Progenitor cell of endocrine pancreas (in vitro differentiated cells): Measurements from ENCODE around the gene CCDC192. TPM values are rescaled to one million over a fixed set of nuclear protein-coding genes. Genes with fewer than 3 reads are reported as not detected.

Experiments
- DNase-seq: peaks from one replicate; pipeline ENCODE4 v3.0.0; 2021; ENCODE audit warnings: low spot score; ENCODE audit not compliant: unreplicated experiment
- H3K27ac Mint-ChIP-seq: 2 replicates; pipeline ENCODE4 v1.8.0; 2021; ENCODE audit warnings: mild to moderate bottlenecking, moderate library complexity, mixed read lengths
- H3K27me3 Mint-ChIP-seq: 2 replicates; pipeline ENCODE4 v1.8.0; 2021; ENCODE audit warnings: mixed read lengths
- H3K36me3 Mint-ChIP-seq: 2 replicates; pipeline ENCODE4 v1.8.0; 2022; ENCODE audit warnings: mixed read lengths; ENCODE audit not compliant: insufficient read depth
- H3K4me1 Mint-ChIP-seq: 2 replicates; pipeline ENCODE4 v1.8.0; 2021; ENCODE audit warnings: low read depth, mixed read lengths
- H3K4me3 Mint-ChIP-seq: 2 replicates; pipeline ENCODE4 v1.8.0; 2021; ENCODE audit warnings: low read depth, mild to moderate bottlenecking, moderate library complexity, mixed read lengths
- H3K9me3 Mint-ChIP-seq: 2 replicates; pipeline ENCODE4 v1.8.0; 2021; ENCODE audit warnings: low read depth, mixed read lengths
- CTCF ChIP-seq: fragments of 200-600 bp; sonication (generic); IDR thresholded peaks from one replicate; pipeline ENCODE4 v1.5.0; 2021; ENCODE audit warnings: antibody characterized with exemption, mild to moderate bottlenecking; ENCODE audit not compliant: unreplicated experiment
- total RNA-seq: library from RNA; stranded (reverse); gene quantifications from 2 replicates; pipeline ENCODE4 v1.2.1, GENCODE V29; 2021

Gene CCDC192
- total RNA-seq, 1 donor from 2014 or later, result not detected

DNA sequence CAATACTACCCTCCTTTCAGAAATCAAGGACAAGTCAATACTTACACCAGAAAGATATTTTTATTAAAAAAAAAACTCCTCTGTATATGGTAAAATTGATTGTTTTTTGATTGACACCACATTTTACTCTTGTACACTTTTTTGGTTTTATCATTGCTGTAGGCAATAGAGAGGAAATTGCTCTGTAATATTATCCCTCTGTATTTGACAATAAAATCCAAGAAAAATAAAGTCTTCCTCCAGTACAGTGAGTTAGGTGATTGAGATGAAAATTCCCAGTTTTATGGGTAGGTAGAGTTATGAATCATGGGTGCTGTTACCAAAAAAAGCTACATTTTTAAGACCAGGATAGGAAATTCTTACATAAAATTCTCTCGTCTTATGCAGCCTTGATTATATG is 22.6 kb upstream of the CCDC192 start:
- Mint-ChIP-seq H3K4me1 (no peaks in the 10 kb centered on the region), H3K27me3 (no peaks in the 10 kb centered on the region), H3K4me3 (no peak overlapping the region), H3K36me3 (no peaks in the 10 kb centered on the region), H3K27ac (no peak overlapping the region), H3K9me3 (peaks cover 9% of the 10 kb centered on the region)
- TF ChIP-seq CTCF, result no peak
- DNase-seq, result no peak

GRCh38 chr5:127683008-127683407 is 20.2 kb upstream of the CCDC192 start:
- H3K36me3 Mint-ChIP-seq, result no peaks in the 10 kb centered on the region
- H3K9me3 Mint-ChIP-seq, result peaks cover 6% of the 10 kb centered on the region
- H3K27me3 Mint-ChIP-seq, result peaks cover 2% of the 10 kb centered on the region
- no peak for DNase-seq
- no peak overlapping the region for H3K27ac Mint-ChIP-seq
- H3K4me3 Mint-ChIP-seq, result no peak overlapping the region
- no peak for TF ChIP-seq CTCF
- H3K4me1 Mint-ChIP-seq, result no peaks in the 10 kb centered on the region

DNA sequence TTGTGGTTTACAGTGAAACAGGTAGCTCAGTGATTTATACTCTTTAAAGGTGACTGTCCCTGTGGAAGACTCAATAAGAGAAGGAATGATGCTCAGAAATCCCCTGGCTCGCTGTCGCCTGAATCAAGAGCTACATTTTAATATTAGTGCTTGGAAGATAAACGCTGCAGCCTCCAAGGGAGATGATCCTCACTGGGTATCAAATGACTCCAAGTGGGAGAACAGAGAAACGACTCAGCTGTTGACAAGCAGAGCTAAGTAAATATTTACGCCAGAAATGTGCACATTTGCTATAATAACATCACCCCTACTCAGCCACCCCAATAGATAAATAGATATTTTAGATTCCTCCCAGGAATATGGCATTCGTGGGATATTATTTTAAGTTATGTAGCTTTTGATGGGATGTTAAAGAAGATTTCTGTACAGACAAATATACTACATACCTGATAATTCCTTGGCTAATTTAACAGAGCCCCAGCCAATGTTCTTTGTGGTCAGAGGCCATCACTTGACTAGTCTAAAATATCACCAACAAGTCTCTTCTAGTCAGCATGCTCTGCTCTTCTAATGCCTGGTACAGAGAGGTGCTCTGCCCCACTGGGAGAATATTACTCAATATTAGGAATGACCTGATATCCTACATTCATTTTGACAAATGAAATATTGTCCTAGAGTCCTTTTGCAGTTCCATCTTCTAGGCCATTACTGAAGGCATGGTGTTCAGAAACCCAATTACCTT is 18.3 kb upstream of the CCDC192 start:
- DNase-seq, result no peak
- Mint-ChIP-seq H3K9me3 (peaks cover 3% of the 10 kb centered on the region), H3K36me3 (no peaks in the 10 kb centered on the region), H3K4me3 (no peak overlapping the region), H3K27ac (no peak overlapping the region), H3K27me3 (peaks cover 2% of the 10 kb centered on the region), H3K4me1 (no peaks in the 10 kb centered on the region)
- TF ChIP-seq CTCF, result no peak

GRCh38 chr5:127685662-127686061 is 17.5 kb upstream of the CCDC192 start:
- Mint-ChIP-seq H3K4me3 (no peak overlapping the region), H3K27me3 (peaks cover 2% of the 10 kb centered on the region), H3K36me3 (no peaks in the 10 kb centered on the region), H3K9me3 (peaks cover 4% of the 10 kb centered on the region), H3K4me1 (no peaks in the 10 kb centered on the region), H3K27ac (no peak overlapping the region)
- DNase-seq, result no peak
- TF ChIP-seq CTCF, result no peak

- no peaks in the 10 kb centered on the region for H3K36me3 Mint-ChIP-seq
- H3K4me1 Mint-ChIP-seq, result no peaks in the 10 kb centered on the region
- TF ChIP-seq CTCF, result no peak
- H3K27ac Mint-ChIP-seq, result no peak overlapping the region
- H3K9me3 Mint-ChIP-seq, result peaks cover 6% of the 10 kb centered on the region
- no peak for DNase-seq
- no peak overlapping the region for H3K4me3 Mint-ChIP-seq
- peaks cover 2% of the 10 kb centered on the region for H3K27me3 Mint-ChIP-seq
Observed at GRCh38 chr5:127686424-127686823, 16.8 kb upstream of the CCDC192 start.
